GDM1 (cell line): ENCODE measurements around the gene NPAS3.

Source experiments
- DNase-seq: peaks from one replicate; lab custom pipeline; 2025; lab: John Stamatoyannopoulos, UW

Gene NPAS3

DNA sequence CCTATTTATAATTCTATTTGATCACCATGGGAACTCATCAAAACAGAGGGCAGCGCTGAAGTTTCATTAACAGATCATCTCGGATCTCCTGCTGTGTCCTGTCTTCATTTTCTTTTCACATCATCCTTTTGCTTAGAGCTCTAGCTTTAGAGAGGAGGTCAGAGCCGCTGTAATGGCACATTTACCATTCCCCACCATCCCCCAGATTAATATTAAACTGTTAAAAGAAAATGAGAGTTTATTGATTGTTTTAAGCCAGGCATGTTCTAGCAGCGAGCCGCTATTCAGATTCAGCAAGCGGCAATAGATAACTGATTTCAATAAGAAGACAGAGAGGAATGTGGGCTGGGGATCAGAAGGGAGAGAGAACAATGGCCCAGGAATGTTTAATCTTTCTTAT lies 703.4 kb downstream of the NPAS3 start:
- DNase-seq = no peak

GRCh38 chr14:33642691-33643244 lies 704.1 kb downstream of the NPAS3 start:
- DNase-seq = no peak

DNA sequence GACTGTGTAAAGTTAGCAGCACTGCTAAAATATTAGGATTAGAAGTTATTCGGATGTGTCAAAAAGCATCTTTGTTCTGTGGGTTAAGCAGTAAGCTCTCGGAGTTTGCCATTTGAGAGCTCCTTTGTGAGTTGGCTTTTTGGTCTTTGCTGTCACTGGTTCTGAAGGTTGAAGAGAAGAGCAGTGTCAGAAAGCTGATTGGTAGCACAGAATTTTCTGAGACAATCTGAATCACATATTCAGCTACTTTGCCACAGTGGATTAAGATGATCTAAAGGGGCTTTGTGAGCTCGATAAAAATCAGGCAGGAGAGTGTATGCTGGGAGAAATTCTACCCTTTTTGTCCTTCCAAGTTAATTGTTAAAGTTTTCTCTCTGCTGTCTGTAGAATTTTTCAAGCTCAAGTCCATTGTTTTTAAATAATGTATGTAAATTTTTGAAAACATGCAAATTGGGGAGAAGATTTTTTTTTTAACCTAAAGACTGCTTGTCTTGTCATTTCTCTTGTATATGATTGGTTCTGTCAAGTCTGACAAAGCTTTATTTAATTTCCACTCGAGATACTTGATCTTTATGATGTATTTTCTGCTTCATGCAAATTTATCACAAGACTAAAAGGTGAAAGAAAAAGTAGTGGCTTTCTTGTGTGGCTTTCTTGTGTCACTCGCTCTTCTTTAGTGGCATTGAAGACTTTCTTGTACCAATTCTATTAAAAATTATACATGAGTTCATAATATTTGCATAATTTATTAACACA lies 704.9 kb downstream of the NPAS3 start:
- DNase-seq = no peak

DNA sequence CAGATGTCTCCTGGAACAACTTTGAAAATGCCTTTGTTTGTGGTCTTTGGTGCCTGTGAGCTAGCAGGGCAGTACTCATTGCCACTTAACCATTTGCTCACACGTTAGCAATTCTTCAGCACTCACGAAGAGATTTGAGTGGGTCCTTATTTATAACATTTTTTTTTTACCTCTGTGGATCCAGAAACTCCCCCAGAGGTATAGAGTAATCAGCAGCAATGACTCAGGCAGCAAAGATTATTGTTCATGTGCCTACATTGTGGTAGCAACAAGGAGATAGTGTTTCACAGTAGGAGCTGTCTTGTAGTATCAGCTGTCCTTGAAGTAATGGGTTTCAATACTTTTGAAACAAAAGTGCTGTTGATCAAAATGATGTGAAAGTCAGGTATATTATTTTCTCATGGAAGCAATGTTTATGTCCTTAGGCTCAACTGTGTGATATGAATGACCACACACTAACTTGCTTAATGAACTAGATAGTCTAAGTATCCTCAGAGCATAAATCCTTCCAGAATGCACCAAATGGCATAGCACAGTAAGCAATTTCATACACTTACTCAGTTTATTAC lies 708.1 kb downstream of the NPAS3 start:
- no peak for DNase-seq

- no peak for DNase-seq
These were observed 708.7 kb downstream of the NPAS3 start for GRCh38 chr14:33647385-33647786.

DNA sequence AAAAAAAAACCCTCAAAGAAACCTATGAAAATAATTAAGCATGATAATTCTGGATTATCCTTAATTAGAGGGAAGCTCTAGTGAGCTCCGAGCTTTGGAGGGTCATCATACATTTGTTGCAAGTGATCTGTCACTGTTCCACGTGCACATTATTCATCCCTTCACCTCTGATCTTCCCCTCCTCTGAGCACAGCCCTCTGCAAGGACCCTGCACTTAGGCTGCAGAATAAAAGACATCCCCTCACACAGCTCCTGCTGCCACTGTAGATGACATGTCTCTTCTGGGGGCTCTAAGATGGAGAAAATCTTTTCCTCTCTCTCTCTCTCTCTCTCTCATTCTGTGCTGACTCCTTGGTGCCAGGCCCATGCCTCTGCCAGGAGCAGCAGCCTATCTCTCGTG lies 711.8 kb downstream of the NPAS3 start:
- DNase-seq = no peak

- DNase-seq = no peak
These were observed 714.1 kb downstream of the NPAS3 start for GRCh38 chr14:33652566-33653307.

DNA sequence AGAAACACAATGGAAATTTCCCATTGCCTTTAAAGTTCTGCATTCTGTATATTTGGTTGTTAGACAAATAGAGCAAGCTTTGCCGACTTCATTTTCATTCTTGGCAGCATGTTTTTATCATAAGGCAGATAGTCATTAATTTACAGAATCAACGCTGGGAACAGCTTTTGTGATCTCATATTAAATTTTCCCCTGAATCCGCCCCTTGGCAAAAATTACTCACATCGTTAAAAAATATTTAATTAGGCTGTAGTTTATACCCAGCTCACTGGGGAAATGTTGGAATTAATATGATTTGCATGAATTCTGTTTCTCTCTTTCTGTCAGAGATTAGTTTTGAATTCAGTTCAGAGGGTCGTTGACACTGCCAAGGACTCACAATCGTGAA lies 714.6 kb downstream of the NPAS3 start:
- no peak for DNase-seq

DNA sequence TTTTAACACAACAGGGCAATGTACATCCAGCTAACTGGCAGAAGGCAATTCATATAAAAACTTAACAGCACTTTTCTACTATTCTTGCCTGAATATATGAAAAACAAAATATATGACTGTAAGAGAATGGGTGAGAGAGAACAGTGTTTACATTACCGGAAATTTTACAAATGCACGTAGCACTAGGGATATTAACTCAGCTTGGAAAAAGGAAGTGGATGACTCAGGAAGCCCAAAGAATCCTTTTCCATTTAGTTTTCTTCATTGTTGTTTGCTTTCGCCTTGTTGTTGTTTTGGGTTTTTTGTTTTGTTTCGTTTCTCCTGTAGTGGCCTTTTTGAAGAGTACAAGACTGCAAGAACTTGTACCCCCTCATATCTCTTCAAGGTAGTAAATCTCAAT lies 716.7 kb downstream of the NPAS3 start:
- DNase-seq = no peak

GRCh38 chr14:33657476-33657875 lies 718.8 kb downstream of the NPAS3 start:
- no peak for DNase-seq

DNA sequence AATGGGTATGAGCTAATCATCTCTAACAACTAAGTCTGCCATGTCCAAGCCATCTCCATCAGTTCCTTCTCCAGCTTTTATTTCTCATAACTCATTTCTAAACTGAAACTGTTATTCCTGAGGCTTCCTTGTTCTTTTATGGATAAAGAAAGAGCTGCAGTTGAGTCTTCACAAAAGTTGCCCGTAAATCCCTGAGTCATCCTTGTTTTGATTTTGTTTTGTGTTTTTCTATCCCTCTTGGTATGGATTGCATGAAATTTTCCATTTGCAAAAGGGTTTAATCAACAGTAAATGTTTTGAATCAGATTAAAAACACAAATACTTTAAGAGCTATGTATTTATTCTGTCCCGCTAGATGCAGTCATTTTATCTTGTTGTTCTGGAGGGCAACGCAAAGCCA lies 721.6 kb downstream of the NPAS3 start:
- no peak for DNase-seq

- no peak for DNase-seq
These were observed 722.4 kb downstream of the NPAS3 start for GRCh38 chr14:33661101-33661500.

DNA sequence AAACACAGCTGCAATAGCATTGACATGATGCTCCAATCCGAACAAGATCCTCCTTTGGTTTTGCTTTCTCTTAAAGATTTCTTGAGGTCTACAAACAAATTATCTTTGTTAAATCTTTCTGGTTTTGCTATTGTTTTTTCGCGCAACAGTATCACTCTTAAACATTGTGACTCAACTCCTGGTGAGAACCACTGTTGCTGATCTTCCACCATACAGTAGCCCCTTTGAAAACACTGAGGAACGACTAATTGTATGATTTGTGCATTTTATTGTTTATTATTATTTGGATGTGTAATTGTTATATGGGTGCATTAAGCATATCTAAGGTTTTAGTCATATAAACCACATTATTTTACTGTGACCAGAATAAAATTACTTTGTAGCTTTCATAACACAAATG lies 729.4 kb downstream of the NPAS3 start:
- DNase-seq = no peak

GRCh38 chr14:33669111-33669510 lies 730.4 kb downstream of the NPAS3 start:
- no peak for DNase-seq

GRCh38 chr14:33670235-33670634 lies 731.6 kb downstream of the NPAS3 start:
- DNase-seq = no peak

GRCh38 chr14:33671556-33671955 lies 732.9 kb downstream of the NPAS3 start:
- DNase-seq = no peak

- DNase-seq = no peak
These were observed 736.2 kb downstream of the NPAS3 start for GRCh38 chr14:33674927-33675326.

DNA sequence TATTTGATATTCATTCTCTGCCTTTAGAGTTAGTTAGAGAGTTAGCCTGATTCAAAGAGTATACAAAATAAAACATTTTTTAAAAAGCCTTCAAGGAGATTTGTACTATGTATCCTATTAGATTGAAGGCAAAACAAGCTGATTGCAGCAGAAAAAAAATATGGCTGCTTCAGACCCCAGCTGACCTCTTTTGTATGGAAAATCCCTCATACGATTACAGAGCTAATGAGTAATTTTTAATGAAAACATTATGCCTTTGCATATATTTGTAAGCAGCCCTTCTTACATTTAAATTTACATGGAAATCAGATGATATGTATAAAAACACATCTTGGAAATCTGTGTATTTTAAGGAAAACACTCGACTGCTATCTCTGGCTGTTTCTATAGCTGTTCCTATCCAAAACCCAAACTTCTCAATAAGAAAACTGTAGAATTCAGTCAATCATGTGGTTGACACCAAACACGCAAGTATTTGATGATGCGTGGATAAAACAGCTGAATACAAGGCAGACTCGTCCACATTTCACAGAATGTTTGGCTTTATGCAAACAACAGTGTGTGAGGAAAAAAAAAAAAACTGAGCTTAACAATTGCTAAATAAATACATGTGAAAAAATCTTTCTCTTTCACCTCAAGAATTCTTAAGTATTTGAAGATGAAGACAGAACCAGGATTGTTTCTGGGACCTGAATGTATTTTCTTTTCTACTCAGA lies 736.9 kb downstream of the NPAS3 start:
- DNase-seq = no peak

- DNase-seq = no peak
These were observed 737.5 kb downstream of the NPAS3 start for GRCh38 chr14:33676135-33676566.

GRCh38 chr14:33676891-33677290 lies 738.2 kb downstream of the NPAS3 start:
- DNase-seq = no peak

GRCh38 chr14:33678005-33678404 lies 739.3 kb downstream of the NPAS3 start:
- no peak for DNase-seq

DNA sequence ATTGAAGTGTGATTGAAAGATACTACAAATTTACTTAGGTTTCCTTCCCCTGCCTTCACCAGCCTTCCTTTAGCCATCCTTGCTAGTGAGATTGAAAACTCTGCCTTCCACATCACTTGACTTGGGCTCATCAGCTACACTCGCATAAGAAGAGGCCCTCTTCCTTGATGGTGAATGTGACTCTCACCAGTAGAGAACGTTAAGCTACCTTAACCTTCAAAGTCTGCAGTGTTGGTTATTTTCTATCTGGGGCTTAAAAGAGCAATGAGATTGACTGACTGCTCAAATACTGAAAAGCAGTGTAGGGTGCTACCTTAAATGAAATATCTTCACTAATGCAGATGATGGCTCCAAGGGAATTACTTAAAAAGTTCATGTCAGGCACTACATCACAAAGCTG lies 740.3 kb downstream of the NPAS3 start:
- DNase-seq = no peak
